ENCODE measurements around the gene DUSP7. TPM values are rescaled to one million over a fixed set of nuclear protein-coding genes. Genes with fewer than 3 reads are reported as not detected.

The DUSP7 gene
- total RNA-seq, 1 donor from 2014 or later: 19.4 TPM

GRCh38 chr3:52013802-52014598, 42.4 kb downstream of the DUSP7 start:
- H3K27ac Mint-ChIP-seq (ENCODE audit: unreplicated experiment): no peak overlapping the region
- no peaks in the 10 kb centered on the region for H3K36me3 Mint-ChIP-seq (ENCODE audit: unreplicated experiment)
- no peaks in the 10 kb centered on the region for H3K4me1 Mint-ChIP-seq (ENCODE audit: unreplicated experiment)
- H3K9me3 Mint-ChIP-seq (ENCODE audit: unreplicated experiment): no peaks in the 10 kb centered on the region
- H3K27me3 Mint-ChIP-seq (ENCODE audit: unreplicated experiment): no peaks in the 10 kb centered on the region
- TF ChIP-seq CTCF (IDR thresholded peaks at IDR 0.05): no peak
- H3K4me3 Mint-ChIP-seq (ENCODE audit: unreplicated experiment): no peak overlapping the region
- no peak for DNase-seq (ENCODE audit: extremely low spot score, unreplicated experiment)

- no peaks in the 10 kb centered on the region for H3K36me3 Mint-ChIP-seq (ENCODE audit: unreplicated experiment)
- H3K9me3 Mint-ChIP-seq (ENCODE audit: unreplicated experiment): no peaks in the 10 kb centered on the region
- H3K27me3 Mint-ChIP-seq (ENCODE audit: unreplicated experiment): no peaks in the 10 kb centered on the region
- no peak for TF ChIP-seq CTCF (IDR thresholded peaks at IDR 0.05)
- no peak overlapping the region for H3K27ac Mint-ChIP-seq (ENCODE audit: unreplicated experiment)
- no peak overlapping the region for H3K4me3 Mint-ChIP-seq (ENCODE audit: unreplicated experiment)
- no peaks in the 10 kb centered on the region for H3K4me1 Mint-ChIP-seq (ENCODE audit: unreplicated experiment)
- no peak for DNase-seq (ENCODE audit: extremely low spot score, unreplicated experiment)
These were observed 43.7 kb downstream of the DUSP7 start for GRCh38 chr3:52012699-52013098.

- Mint-ChIP-seq H3K27me3 (ENCODE audit: unreplicated experiment) (no peaks in the 10 kb centered on the region), H3K9me3 (ENCODE audit: unreplicated experiment) (no peaks in the 10 kb centered on the region), H3K36me3 (ENCODE audit: unreplicated experiment) (no peaks in the 10 kb centered on the region), H3K4me1 (ENCODE audit: unreplicated experiment) (peaks cover 9% of the 10 kb centered on the region), H3K27ac (ENCODE audit: unreplicated experiment) (no peak overlapping the region), H3K4me3 (ENCODE audit: unreplicated experiment) (no peak overlapping the region)
- DNase-seq (ENCODE audit: extremely low spot score, unreplicated experiment): no peak
- no peak for TF ChIP-seq CTCF (IDR thresholded peaks at IDR 0.05)
These were observed 45.9 kb downstream of the DUSP7 start for GRCh38 chr3:52010431-52010830.

GRCh38 chr3:52007291-52007690, 49.1 kb downstream of the DUSP7 start:
- TF ChIP-seq CTCF (IDR thresholded peaks at IDR 0.05): no peak
- no peak for DNase-seq (ENCODE audit: extremely low spot score, unreplicated experiment)
- H3K27me3 Mint-ChIP-seq (ENCODE audit: unreplicated experiment): no peaks in the 10 kb centered on the region
- H3K4me1 Mint-ChIP-seq (ENCODE audit: unreplicated experiment): peaks cover 22% of the 10 kb centered on the region
- no peak overlapping the region for H3K27ac Mint-ChIP-seq (ENCODE audit: unreplicated experiment)
- no peak overlapping the region for H3K4me3 Mint-ChIP-seq (ENCODE audit: unreplicated experiment)
- no peaks in the 10 kb centered on the region for H3K36me3 Mint-ChIP-seq (ENCODE audit: unreplicated experiment)
- H3K9me3 Mint-ChIP-seq (ENCODE audit: unreplicated experiment): no peaks in the 10 kb centered on the region

- TF ChIP-seq CTCF (IDR thresholded peaks at IDR 0.05): no peak
- DNase-seq (ENCODE audit: extremely low spot score, unreplicated experiment): no peak
- no peaks in the 10 kb centered on the region for H3K36me3 Mint-ChIP-seq (ENCODE audit: unreplicated experiment)
- no peaks in the 10 kb centered on the region for H3K27me3 Mint-ChIP-seq (ENCODE audit: unreplicated experiment)
- H3K9me3 Mint-ChIP-seq (ENCODE audit: unreplicated experiment): no peaks in the 10 kb centered on the region
- peaks cover 22% of the 10 kb centered on the region for H3K4me1 Mint-ChIP-seq (ENCODE audit: unreplicated experiment)
- H3K27ac Mint-ChIP-seq (ENCODE audit: unreplicated experiment): no peak overlapping the region
- H3K4me3 Mint-ChIP-seq (ENCODE audit: unreplicated experiment): no peak overlapping the region
These were observed 49.6 kb downstream of the DUSP7 start for GRCh38 chr3:52006820-52007133.
